SK-N-SH treated with all-trans-retinoic acid at 6 μM for 48 hours (cell line): ENCODE data around the gene ALAS1.

Experiments used
- SNAI2 ChIP-seq: fragments of 250-450 bp; sonication (Bioruptor Pico); IDR thresholded peaks from 2 replicates; pipeline ENCODE4 v1.5.0; 2020; ENCODE audit warnings: mild to moderate bottlenecking, moderate library complexity
- TOX ChIP-seq: fragments of 250-450 bp; sonication (Bioruptor Pico); IDR thresholded peaks from 2 replicates; pipeline ENCODE4 v1.8.0; 2021; ENCODE audit warnings: mild to moderate bottlenecking, moderate library complexity, borderline replicate concordance
- ZC3H10 ChIP-seq: fragments of 250-450 bp; sonication (Bioruptor Pico); IDR thresholded peaks from 2 replicates; pipeline ENCODE4 v1.5.1; 2021; ENCODE audit warnings: mild to moderate bottlenecking, moderate library complexity
- ZNF8 ChIP-seq: fragments of 450-650 bp; formaldehyde crosslinking; IDR thresholded peaks from 2 replicates; pipeline ENCODE4 v1.5.0; 2020; ENCODE audit warnings: mild to moderate bottlenecking, moderate library complexity
- TF ChIP-seq, protein P1 (sequence below): fragments of 250-450 bp; sonication (Bioruptor Pico); IDR thresholded peaks from 2 replicates; pipeline ENCODE4 v1.5.1; 2020; ENCODE audit warnings: low read depth, mild to moderate bottlenecking, moderate library complexity
- TF ChIP-seq, protein P2 (sequence below): fragments of 250-450 bp; sonication (Bioruptor Pico); IDR thresholded peaks from 2 replicates; pipeline ENCODE4 v1.8.0; 2020; ENCODE audit warnings: mild to moderate bottlenecking, moderate library complexity, borderline replicate concordance

DNA sequence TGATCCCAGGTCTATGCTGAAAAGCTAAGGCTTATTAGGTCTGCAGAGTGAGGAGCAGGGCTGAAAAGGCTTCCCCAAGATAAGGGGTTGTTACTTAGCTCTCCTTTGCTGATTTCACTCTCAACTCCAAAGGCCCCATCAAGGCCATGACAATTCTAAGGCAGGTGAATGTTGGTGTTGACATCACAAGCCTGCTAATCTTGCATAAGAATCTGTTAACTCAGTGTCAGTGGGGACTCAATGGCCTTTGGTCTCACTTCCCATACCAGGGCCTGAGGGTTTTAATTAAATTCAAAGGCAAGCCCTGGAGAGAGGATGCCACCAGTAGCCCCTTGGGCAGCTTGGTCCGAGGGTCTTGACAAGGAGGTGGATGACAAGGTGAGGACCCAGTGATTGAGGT lies 9.4 kb upstream of the ALAS1 start:
- TF ChIP-seq TOX (CRISPR knock-in tag) (no peak), ZC3H10 (CRISPR knock-in tag) (no peak), SNAI2 (CRISPR knock-in tag) (no peak), ZNF8 (no peak)
- TF ChIP-seq, protein P1, sequence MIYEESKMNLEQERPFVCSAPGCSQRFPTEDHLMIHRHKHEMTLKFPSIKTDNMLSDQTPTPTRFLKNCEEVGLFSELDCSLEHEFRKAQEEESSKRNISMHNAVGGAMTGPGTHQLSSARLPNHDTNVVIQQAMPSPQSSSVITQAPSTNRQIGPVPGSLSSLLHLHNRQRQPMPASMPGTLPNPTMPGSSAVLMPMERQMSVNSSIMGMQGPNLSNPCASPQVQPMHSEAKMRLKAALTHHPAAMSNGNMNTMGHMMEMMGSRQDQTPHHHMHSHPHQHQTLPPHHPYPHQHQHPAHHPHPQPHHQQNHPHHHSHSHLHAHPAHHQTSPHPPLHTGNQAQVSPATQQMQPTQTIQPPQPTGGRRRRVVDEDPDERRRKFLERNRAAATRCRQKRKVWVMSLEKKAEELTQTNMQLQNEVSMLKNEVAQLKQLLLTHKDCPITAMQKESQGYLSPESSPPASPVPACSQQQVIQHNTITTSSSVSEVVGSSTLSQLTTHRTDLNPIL (CRISPR knock-in tag): no peak
- TF ChIP-seq, protein P2, sequence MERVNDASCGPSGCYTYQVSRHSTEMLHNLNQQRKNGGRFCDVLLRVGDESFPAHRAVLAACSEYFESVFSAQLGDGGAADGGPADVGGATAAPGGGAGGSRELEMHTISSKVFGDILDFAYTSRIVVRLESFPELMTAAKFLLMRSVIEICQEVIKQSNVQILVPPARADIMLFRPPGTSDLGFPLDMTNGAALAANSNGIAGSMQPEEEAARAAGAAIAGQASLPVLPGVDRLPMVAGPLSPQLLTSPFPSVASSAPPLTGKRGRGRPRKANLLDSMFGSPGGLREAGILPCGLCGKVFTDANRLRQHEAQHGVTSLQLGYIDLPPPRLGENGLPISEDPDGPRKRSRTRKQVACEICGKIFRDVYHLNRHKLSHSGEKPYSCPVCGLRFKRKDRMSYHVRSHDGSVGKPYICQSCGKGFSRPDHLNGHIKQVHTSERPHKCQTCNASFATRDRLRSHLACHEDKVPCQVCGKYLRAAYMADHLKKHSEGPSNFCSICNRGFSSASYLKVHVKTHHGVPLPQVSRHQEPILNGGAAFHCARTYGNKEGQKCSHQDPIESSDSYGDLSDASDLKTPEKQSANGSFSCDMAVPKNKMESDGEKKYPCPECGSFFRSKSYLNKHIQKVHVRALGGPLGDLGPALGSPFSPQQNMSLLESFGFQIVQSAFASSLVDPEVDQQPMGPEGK (CRISPR knock-in tag): no peak
